T-helper 22 cell (primary cell): Measurements from ENCODE around the gene OR52W1.

Experiments used
- DNase-seq: peaks from one replicate; pipeline ENCODE4 v3.0.0-alpha.2; 2020; ENCODE audit warnings: low read depth

Gene OR52W1, protein sequence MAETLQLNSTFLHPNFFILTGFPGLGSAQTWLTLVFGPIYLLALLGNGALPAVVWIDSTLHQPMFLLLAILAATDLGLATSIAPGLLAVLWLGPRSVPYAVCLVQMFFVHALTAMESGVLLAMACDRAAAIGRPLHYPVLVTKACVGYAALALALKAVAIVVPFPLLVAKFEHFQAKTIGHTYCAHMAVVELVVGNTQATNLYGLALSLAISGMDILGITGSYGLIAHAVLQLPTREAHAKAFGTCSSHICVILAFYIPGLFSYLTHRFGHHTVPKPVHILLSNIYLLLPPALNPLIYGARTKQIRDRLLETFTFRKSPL

GRCh38 chr11:6199174-6199810 is at the start of gene OR52W1:
Gene OR52W1 (plus strand): TSS chr11:6199224. CDS start chr11:6199224, 0 bp downstream.
- DNase-seq = no peak

- DNase-seq = no peak
Measured at GRCh38 chr11:6151117-6151516, 47.9 kb upstream of the OR52W1 start.

DNA sequence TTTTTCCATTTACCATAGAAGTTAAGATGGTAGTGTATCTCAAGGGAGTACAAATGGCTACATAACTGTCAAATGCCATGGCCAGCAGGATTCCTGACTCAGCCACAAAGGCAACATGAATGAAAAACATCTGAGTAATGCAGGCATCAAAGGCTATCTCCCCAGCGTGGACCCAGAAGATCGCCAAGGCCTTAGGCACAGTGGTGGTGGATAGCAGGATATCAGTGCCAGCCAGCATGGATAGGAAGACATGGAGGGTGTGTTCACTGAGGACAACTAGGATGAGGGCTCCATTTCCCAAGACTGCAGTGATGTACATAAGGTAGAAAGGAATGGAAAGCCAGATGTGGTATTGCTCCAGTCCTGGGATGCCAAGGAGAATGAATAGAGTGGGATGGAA is 46.9 kb upstream of the OR52W1 start:
- DNase-seq = no peak

DNA sequence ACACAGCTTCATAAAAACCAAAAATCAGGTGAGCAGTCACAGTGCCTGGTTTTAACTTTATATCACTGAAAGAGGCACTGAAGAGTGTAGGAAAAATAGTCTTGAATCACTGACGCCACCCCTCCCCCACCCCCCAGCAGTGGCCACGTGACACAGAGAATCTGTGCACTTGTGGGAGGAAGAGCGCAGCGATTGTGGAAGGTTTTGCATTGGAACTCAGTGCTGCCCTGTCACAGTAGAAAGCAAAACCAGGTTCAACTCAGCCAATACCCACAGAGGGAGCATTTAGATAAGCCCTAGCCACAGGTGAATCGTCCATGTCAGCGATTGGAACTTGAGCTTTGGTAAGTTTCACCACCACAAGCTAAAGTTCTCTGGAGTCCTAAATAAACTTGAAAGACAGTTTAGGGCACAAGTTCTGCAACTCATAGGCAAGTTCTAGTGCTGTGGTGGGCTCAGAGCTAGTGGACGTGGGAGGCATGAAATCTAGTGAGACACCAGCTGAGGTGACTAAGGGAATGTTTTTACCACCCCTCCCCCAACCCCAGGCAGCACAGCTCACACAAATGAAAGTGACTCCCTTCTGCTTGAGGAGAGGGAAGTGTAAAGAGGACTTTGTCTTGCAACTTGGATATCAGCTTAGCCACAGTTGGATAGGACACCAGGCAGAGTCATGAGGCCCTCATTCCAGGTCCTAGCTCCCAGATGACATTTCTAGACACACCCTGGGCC is 42.2 kb upstream of the OR52W1 start:
- no peak for DNase-seq

DNA sequence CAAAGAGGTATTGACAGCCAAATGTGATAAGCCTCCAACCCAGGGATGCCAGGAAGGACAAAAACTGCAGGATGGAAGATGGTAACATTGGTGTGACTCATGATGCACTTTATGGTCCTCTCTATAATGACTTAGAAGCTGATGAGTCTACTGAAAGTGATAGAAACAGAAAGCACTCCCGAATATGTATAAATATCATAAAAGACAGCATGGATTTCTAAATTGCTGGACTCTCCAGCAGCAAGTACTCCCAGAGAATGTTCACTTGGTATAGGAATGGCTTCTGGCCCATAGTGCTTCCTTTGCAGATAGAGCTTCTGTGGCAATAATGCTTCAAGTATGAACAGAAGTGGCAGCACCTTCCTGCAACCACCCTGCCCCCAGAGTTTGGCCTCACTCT is 28.8 kb upstream of the OR52W1 start, which contains the start of gene OR52B2:
Gene OR52B2 (minus strand): TSS at position 101 of the 400 bp plus-strand sequence. CDS start 0 bp downstream, at position 101.
- DNase-seq = no peak

- DNase-seq = no peak
Measured at GRCh38 chr11:6175440-6175839, 23.6 kb upstream of the OR52W1 start.

DNA sequence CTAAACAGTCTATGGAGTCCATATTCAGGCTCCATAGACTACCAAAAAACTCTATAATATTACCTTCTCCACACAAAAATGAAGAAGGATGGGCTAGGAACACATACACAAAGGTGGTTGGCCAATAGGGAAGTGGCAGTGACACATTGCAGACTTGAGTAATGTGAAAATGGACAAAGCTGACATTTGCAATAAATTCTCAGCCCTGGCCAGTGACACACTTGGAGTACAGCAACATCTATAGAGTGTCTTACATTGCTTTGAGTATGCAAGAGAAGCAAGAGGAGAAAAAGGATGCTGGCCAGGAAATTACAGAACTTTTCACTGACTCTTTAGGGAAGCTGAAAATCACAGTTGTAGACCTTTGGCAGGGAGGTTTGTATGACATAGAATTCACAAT is 7.3 kb upstream of the OR52W1 start:
- DNase-seq = no peak

- no peak for DNase-seq
Measured at GRCh38 chr11:6194065-6194581, 4.9 kb upstream of the OR52W1 start.

GRCh38 chr11:6196396-6196795 is 2.6 kb upstream of the OR52W1 start:
- no peak for DNase-seq

- DNase-seq = no peak
Measured at GRCh38 chr11:6197466-6198200, 1.4 kb upstream of the OR52W1 start.

GRCh38 chr11:6200975-6201374 is 2.0 kb downstream of the OR52W1 start:
- DNase-seq = no peak

- no peak for DNase-seq
Measured at GRCh38 chr11:6201481-6201880, 2.5 kb downstream of the OR52W1 start.

- DNase-seq = no peak
Measured at GRCh38 chr11:6202041-6202440, 3.0 kb downstream of the OR52W1 start.

- no peak for DNase-seq
Measured at GRCh38 chr11:6203327-6203726, 4.3 kb downstream of the OR52W1 start.

- no peak for DNase-seq
Measured at GRCh38 chr11:6204706-6205105, 5.7 kb downstream of the OR52W1 start.

DNA sequence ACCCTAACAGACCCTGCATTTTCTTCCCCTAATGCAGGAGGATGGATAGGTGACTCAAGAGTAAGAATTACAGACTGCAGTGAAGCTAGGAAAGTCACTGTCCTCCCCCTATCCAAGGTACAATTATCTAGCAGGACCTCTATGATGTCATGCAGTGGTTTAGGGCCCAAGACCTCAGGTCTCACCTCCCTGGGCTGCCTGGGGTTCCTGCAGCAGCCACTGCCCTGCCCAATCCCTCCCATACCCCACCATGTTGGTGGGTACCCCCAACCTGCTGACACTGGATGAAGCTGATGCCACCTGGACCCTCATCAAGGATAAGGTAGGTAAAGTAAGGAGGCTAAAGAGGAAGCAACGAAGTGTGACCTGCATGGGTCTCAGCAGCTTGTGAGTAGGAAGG is 6.3 kb downstream of the OR52W1 start, which contains the start of gene C11orf42:
Gene C11orf42 (plus strand): TSS at position 192 of the 400 bp plus-strand sequence. CDS start 59 bp downstream, at position 251.
- DNase-seq = no peak

GRCh38 chr11:6206456-6207180 is 7.6 kb downstream of the OR52W1 start:
- no peak for DNase-seq

GRCh38 chr11:6209801-6210200 is 10.8 kb downstream of the OR52W1 start:
- no peak for DNase-seq

DNA sequence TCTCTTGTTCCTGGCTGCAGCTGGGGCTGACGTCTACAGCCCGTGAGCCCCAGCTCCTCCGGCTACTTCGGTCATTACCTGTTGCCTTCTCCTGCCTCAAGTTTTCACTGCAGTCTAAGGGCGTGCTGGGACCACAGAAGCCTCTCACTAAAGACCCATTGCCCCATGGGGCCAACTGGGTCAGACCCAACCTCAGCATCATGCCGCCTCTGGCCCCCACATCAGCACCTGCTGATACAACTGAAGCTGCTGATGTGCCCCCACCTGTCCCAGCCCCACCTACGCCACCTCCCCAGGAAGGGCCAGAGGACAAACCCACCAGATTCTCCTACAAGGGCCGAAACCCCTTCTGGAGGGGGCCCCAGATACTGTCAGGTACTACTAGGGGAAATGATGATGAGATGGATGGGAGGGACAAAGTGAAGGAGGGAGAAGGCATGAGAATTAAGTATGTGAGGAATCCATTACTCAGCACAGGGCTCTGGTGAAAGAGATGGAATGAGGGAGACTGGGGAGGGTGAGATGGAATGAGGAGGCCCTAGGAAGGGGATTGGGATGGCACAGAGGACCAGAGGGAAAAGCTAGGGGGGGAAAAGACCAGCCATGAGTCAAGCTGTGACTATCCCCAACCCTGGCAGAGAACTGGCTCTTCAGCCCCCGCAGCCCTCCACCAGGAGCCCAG is 11.4 kb downstream of the OR52W1 start:
- DNase-seq = no peak

GRCh38 chr11:6214530-6214929 is 15.5 kb downstream of the OR52W1 start:
- no peak for DNase-seq

- DNase-seq = no peak
Measured at GRCh38 chr11:6216501-6216900, 17.5 kb downstream of the OR52W1 start.
